ENCODE data around the gene PCTP.

DNA sequence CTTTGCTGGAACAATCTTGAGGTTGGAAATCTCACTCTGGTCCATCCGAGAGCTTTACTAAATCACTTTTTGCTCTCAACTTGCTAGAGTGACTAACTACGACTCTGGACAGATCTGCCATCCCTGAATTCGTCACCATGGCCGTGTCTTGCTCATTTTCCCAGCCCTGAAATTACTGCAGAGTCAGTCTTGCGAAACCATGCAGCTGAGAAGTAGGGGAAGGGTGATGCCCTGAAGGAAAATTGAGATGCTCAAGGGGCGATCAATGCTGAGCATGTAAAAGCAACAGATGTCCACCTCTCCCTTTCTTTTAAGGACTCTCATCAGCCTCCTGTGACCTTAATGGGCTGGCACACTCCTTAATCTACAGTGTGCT is 18.8 kb downstream of the PCTP start:
- TF ChIP-seq EP300 (IDR thresholded peaks at IDR 0.05) (no peak), POLR2A (IDR thresholded peaks at IDR 0.05) (no peak)
- TF ChIP-seq, protein P1, sequence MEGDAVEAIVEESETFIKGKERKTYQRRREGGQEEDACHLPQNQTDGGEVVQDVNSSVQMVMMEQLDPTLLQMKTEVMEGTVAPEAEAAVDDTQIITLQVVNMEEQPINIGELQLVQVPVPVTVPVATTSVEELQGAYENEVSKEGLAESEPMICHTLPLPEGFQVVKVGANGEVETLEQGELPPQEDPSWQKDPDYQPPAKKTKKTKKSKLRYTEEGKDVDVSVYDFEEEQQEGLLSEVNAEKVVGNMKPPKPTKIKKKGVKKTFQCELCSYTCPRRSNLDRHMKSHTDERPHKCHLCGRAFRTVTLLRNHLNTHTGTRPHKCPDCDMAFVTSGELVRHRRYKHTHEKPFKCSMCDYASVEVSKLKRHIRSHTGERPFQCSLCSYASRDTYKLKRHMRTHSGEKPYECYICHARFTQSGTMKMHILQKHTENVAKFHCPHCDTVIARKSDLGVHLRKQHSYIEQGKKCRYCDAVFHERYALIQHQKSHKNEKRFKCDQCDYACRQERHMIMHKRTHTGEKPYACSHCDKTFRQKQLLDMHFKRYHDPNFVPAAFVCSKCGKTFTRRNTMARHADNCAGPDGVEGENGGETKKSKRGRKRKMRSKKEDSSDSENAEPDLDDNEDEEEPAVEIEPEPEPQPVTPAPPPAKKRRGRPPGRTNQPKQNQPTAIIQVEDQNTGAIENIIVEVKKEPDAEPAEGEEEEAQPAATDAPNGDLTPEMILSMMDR (IDR thresholded peaks at IDR 0.05), result no peak
